ENCODE measurements around the gene RNF5. TPM values are rescaled to one million over a fixed set of nuclear protein-coding genes. Genes with fewer than 3 reads are reported as not detected.
A peak's percentile ranks its signal among the peaks of the same experiment; 100 is the strongest.

Gene RNF5
- total and polyA plus RNA-seq, 10 of the 15 experiments (the other 5 are each of a cell fraction or from before 2014, with no cell fraction given), result 31.4 to 114 (median 62.8) TPM

- Histone ChIP-seq H3K4me3 (no peak overlapping the region), H3K9me3 (replicated peaks; ENCODE audit: control insufficient read depth, insufficient read depth, low read length) (no peaks in the 10 kb centered on the region; the same call in 2 of the 3 replicates)
These were observed 30.6 kb upstream of the RNF5 start for GRCh38 chr6:32147401-32148132.

More at GRCh38 chr6:32147401-32148132, 30.6 kb upstream of the RNF5 start:
- intact Hi-C loops (cut with micrococcal nuclease; ENCODE audit: unreplicated experiment) (no loop called here), in situ Hi-C loops (cut with MboI) (no loop called here)
- POLR2A ChIA-PET, result no interaction called here
- no peak overlapping the region for H2AFZ ChIP-seq (ENCODE audit: control insufficient read depth, low read depth, low read length)
- TF ChIP-seq STAT3 (IDR thresholded peaks at IDR 0.05; ENCODE audit: low read depth, low read length) (no peak), CTCF (IDR thresholded peaks at IDR 0.05 in 2 of 3, conservative IDR thresholded peaks at IDR 0.05 in 1 of 3; ENCODE audit: control insufficient read depth in 2 of 3, extremely low read depth in 1 of 3, insufficient read depth in 1 of 3, low read depth in 3 of 3, low read length in 3 of 3) (peak in 1 of 3 experiments; percentile 12; a peak in 1 of 6 replicates), RAD21 (IDR thresholded peaks at IDR 0.05; ENCODE audit: insufficient read depth, low read depth, low read length) (0 out of 2 replicates have a peak, but pooled peaks have one; percentile 26)
- H3K36me3 ChIP-seq (ENCODE audit: control insufficient read depth in 2 of 2, insufficient read depth in 2 of 2, low read length in 1 of 2), result no peaks in the 10 kb centered on the region
- no peak overlapping the region for H3K27ac ChIP-seq (ENCODE audit: control insufficient read depth, insufficient read depth)
- peaks cover 9 to 12% of the 10 kb centered on the region in 2 experiments for H3K27me3 ChIP-seq (replicated peaks in 1 of 2; ENCODE audit: control insufficient read depth in 2 of 2, insufficient read depth in 2 of 2, low read length in 1 of 2)
- WGBS (ENCODE audit: insufficient coverage, insufficient replicate concordance, low lambda C conversion rate, missing lambda C conversion rate), result 71% methylated on average over 4 of the region's 4 CpGs
- SMC1A ChIA-PET (ENCODE audit: uncharacterized antibody, unreplicated experiment), result no interaction called here
- no TSS peak for BruUV-seq (replicated peaks)
- RAD21 ChIA-PET (ENCODE audit: unreplicated experiment), result no interaction called here
- H3K4me2 ChIP-seq (ENCODE audit: control insufficient read depth, insufficient read depth), result no peak overlapping the region
- no peaks in the 10 kb centered on the region for H3K79me2 ChIP-seq (ENCODE audit: control insufficient read depth, insufficient read depth, low read length)
- no peak overlapping the region for H3K9ac ChIP-seq (ENCODE audit: control insufficient read depth, insufficient read depth, low read length)
- ATAC-seq (peak; percentile 36; the same call in 1 of the 3 replicates), DNase-seq (ENCODE audit: low read depth, low spot score) (no peak), FAIRE-seq (no peak)
- CTCF ChIA-PET, result no interaction called here
- H4K20me1 ChIP-seq (ENCODE audit: control insufficient read depth, insufficient read depth), result no peaks in the 10 kb centered on the region
- H3K4me1 ChIP-seq (ENCODE audit: control insufficient read depth, insufficient read depth, low read length), result no peaks in the 10 kb centered on the region

Data from GM12878 (cell line).